HepG2 (cell line): ENCODE measurements around the gene JOSD2. TPM values are rescaled to one million over a fixed set of nuclear protein-coding genes. Genes with fewer than 3 reads are reported as not detected.
A peak's percentile ranks its signal among the peaks of the same experiment; 100 is the strongest.

ENCODE experiments used
- GATAD2A ChIP-seq: IDR thresholded peaks from 2 replicates; pipeline ENCODE4 v1.6.1; 2016
- HIC2 ChIP-seq: sonication (generic); formaldehyde crosslinking; IDR thresholded peaks from 2 replicates; pipeline ENCODE4 v1.9.0; 2022; ENCODE audit warnings: low read depth, missing genetic modification reagents
- IKZF5 ChIP-seq: IDR thresholded peaks from 2 replicates; pipeline ENCODE4 v1.6.1; 2018; ENCODE audit warnings: missing genetic modification reagents, mild to moderate bottlenecking, missing compliant biosample characterization
- PLRG1 ChIP-seq: fragments of 450-650 bp; conservative IDR thresholded peaks from 2 replicates; pipeline ENCODE4 v1.6.1; 2016
- SOX5 ChIP-seq: IDR thresholded peaks from 2 replicates; pipeline ENCODE4 v1.6.1; 2016; ENCODE audit warnings: borderline replicate concordance
- TAF1 ChIP-seq: sonication (generic); formaldehyde crosslinking; IDR thresholded peaks from 2 replicates; pipeline ENCODE4 v1.4.0; 2020; ENCODE audit warnings: missing genetic modification reagents
- USF2 ChIP-seq, 2 experiments: sonication (generic) in 1 of 2; formaldehyde crosslinking in 1 of 2; IDR thresholded peaks; 2 replicates each; pipeline versions ENCODE4 v1.5.1 to v1.6.1; 2011 to 2020; ENCODE audit warnings: borderline replicate concordance in 1 of 2, low read depth in 1 of 2, low read length in 1 of 2, mild to moderate bottlenecking in 1 of 2, missing genetic modification reagents in 1 of 2, moderate library complexity in 1 of 2
- ZNF335 ChIP-seq: sonication (generic); formaldehyde crosslinking; IDR thresholded peaks from 2 replicates; pipeline ENCODE4 v1.4.0; 2020; ENCODE audit warnings: missing genetic modification reagents
- ZNF354B ChIP-seq: sonication (generic); formaldehyde crosslinking; IDR thresholded peaks from 2 replicates; pipeline ENCODE4 v1.8.0; 2022; ENCODE audit warnings: mild to moderate bottlenecking, missing genetic modification reagents
- ZNF770 ChIP-seq: sonication (generic); formaldehyde crosslinking; IDR thresholded peaks from 2 replicates; pipeline ENCODE4 v1.5.0; 2020; ENCODE audit warnings: mild to moderate bottlenecking, missing genetic modification reagents
- ZNF883 ChIP-seq: sonication (generic); formaldehyde crosslinking; IDR thresholded peaks from 2 replicates; pipeline ENCODE4 v1.5.1; 2020; ENCODE audit warnings: mild to moderate bottlenecking, missing genetic modification reagents; ENCODE audit errors: not compliant biosample characterization
- polyA plus RNA-seq, 8 experiments: library from polyadenylated mRNA; depleted of rRNA in 3 of 8; stranded (reverse) in 7 of 8; unstranded in 1 of 8; fragments of >200 nt; fragmentation: Illumina TruSeq in 4 of 8; extraction: Trizol in 4 of 8; gene quantifications; 2 replicates each; pipeline versions ENCODE4 v1.2.1 to v1.2.3, GENCODE V29; 2011 to 2016; ENCODE audit warnings: low read depth in 4 of 8, missing spikeins in 1 of 8, mixed read lengths in 1 of 8; ENCODE audit not compliant: insufficient read depth in 1 of 8
- total RNA-seq, 5 experiments: library from RNA; depleted of rRNA; stranded (reverse); fragments of >200 nt; fragmentation: Illumina TruSeq; extraction: Trizol; gene quantifications; 2 replicates each; pipeline ENCODE4 v1.2.3, GENCODE V29; 2016; ENCODE audit warnings: low read depth in 1 of 5

JOSD2 gene
- total and polyA plus RNA-seq, 2 of the 13 experiments (the other 11 are each of a cell fraction or from before 2014, with no cell fraction given), result 2.0 to 4.1 TPM

GRCh38 chr19:50496189-50497021 lies 14.6 kb downstream of the JOSD2 start (continued):
- TF ChIP-seq HIC2 (CRISPR knock-in tag) (no peak; the same call in 1 of the 2 replicates), ZNF770 (CRISPR knock-in tag) (peak; percentile 90), IKZF5 (no peak), TAF1 (CRISPR knock-in tag) (no peak), ZNF335 (no peak), ZNF354B (CRISPR knock-in tag) (no peak), ZNF883 (no peak), GATAD2A (CRISPR knock-in tag) (peak; percentile 35; the same call in 1 of the 2 replicates), SOX5 (CRISPR knock-in tag) (0 out of 2 replicates have a peak, but pooled peaks have one; percentile 28), USF2 (IDR thresholded peaks at IDR 0.05; ENCODE audit: low read depth, low read length) (no peak), USF2 (CRISPR knock-in tag; IDR thresholded peaks at IDR 0.05; ENCODE audit: borderline replicate concordance) (no peak), PLRG1 (no peak)
- TF ChIP-seq, all 625 proteins: peak for 40
